Thyroid gland (tissue), 4 donors: Measurements from ENCODE around the gene LPA. TPM values are rescaled to one million over a fixed set of nuclear protein-coding genes. Genes with fewer than 3 reads are reported as not detected.

ENCODE experiments used
- DNase-seq, 2 donors: peaks; one replicate each; pipeline ENCODE4 v3.0.0-alpha.2; 2019
- H3K27ac ChIP-seq, 3 donors: fragments of 200-600 bp; sonication (generic); 1 replicate in 2 of 3; 2 replicates in 1 of 3; pipeline ENCODE4 v1.5.1; 2016 to 2019; ENCODE audit warnings: mild to moderate bottlenecking in 1 of 3, moderate library complexity in 1 of 3
- H3K27me3 ChIP-seq: fragments of 200-600 bp; sonication (generic); one replicate; pipeline ENCODE4 v1.5.1; 2019
- H3K36me3 ChIP-seq, 2 donors: fragments of 200-600 bp; sonication (generic); one replicate each; pipeline ENCODE4 v1.5.1; 2016 to 2019
- H3K4me1 ChIP-seq, 2 donors: fragments of 200-600 bp; sonication (generic); one replicate each; pipeline ENCODE4 v1.5.1; 2017 to 2019
- H3K4me3 ChIP-seq, 3 donors: fragments of 200-600 bp; sonication (generic); replicated peaks in 1 of 3; 1 replicate in 2 of 3; 2 replicates in 1 of 3; pipeline ENCODE4 v1.5.1; 2016; ENCODE audit warnings: mild to moderate bottlenecking in 1 of 3
- H3K9me3 ChIP-seq: fragments of 200-600 bp; sonication (generic); one replicate; pipeline ENCODE4 v1.5.1; 2017
- POLR2A ChIP-seq, 2 donors: fragments of 450-650 bp; IDR thresholded peaks; one replicate each; pipeline ENCODE4 v1.6.1; 2017; ENCODE audit warnings: antibody characterized with exemption in 2 of 2, mild to moderate bottlenecking in 2 of 2, moderate library complexity in 1 of 2
- WGBS, 2 donors: methylation state at CpG; one replicate each; pipeline ENCODE4 v1.1.5; 2017; 5-methylcytosine and 5-hydroxymethylcytosine counted together
- intact Hi-C: fragments of 100-400 bp; cut with DNase I; formaldehyde crosslinking; loops from one replicate; pipeline ENCODE4 v1.15.1; 2023
- total RNA-seq, 4 donors: library from RNA; depleted of rRNA; stranded (reverse); fragments of >200 nt; gene quantifications; one replicate each; pipeline ENCODE4 v1.2.3, GENCODE V29; 2016
- TF ChIP-seq, protein P1 (sequence below), 6 experiments: fragments of 200-600 bp in 3 of 6; fragments of 450-650 bp in 3 of 6; sonication (generic) in 3 of 6; IDR thresholded peaks; one replicate each; pipeline ENCODE4 v1.5.1; 2016 to 2019; ENCODE audit warnings: antibody characterized with exemption in 6 of 6, mild to moderate bottlenecking in 2 of 6, inconsistent platforms in 1 of 6, moderate library complexity in 1 of 6

LPA gene
- total RNA-seq, 4 donors from 2014 or later: 0.45 to 1.4 TPM; not detected in 2

DNA sequence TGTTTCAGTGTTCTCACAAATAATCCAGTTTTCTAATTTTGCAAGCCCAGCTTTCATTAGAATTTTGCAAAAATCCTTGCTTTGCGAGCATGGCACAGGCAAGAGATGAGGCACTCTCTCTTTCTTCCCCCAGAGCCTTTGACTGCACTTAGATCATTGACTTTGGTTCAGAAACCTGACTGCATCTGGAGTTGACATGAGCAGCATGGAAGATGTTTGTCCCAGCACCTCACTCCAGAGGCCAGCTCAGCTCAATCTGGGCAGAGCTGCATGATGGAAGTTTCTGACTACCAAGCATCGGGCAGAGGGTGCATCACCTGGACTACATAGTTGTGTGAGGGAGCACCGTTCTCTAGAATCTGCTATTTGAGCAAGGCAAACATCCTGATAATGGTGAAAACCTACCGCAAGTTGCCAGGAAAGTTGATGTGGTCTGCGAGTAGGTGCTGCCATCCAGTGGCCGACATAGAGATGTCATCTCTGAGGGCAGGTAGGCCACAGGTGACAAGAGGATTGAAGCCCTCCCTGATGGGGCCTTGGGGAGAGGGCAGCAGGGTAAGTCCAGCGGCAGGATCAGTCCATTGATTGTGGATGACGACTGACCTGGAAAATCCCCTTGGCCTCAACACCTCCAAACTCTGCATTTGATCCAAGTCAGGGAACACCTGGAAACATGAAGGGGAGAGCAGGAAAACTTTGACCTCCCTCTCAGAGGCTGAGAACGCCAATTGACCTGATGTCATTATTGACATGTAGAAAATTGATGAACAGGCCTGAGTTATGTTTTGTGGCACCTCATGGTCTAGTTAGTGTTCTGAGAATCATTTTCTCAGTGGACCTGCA is 3.8 kb upstream of the LPA start:
- no peak for TF ChIP-seq POLR2A (IDR thresholded peaks at IDR 0.05)
- TF ChIP-seq, protein P1, sequence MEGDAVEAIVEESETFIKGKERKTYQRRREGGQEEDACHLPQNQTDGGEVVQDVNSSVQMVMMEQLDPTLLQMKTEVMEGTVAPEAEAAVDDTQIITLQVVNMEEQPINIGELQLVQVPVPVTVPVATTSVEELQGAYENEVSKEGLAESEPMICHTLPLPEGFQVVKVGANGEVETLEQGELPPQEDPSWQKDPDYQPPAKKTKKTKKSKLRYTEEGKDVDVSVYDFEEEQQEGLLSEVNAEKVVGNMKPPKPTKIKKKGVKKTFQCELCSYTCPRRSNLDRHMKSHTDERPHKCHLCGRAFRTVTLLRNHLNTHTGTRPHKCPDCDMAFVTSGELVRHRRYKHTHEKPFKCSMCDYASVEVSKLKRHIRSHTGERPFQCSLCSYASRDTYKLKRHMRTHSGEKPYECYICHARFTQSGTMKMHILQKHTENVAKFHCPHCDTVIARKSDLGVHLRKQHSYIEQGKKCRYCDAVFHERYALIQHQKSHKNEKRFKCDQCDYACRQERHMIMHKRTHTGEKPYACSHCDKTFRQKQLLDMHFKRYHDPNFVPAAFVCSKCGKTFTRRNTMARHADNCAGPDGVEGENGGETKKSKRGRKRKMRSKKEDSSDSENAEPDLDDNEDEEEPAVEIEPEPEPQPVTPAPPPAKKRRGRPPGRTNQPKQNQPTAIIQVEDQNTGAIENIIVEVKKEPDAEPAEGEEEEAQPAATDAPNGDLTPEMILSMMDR (IDR thresholded peaks at IDR 0.05): peak in 1 of 6 experiments; percentile 11
- WGBS, 2 donors: 29 to 40% methylated on average over 6 to 9 of the region's 9 CpGs

GRCh38 chr6:160662842-160663241 is 1.2 kb downstream of the LPA start:
- H3K9me3 ChIP-seq: no peaks in the 10 kb centered on the region
- no peaks in the 10 kb centered on the region for H3K4me1 ChIP-seq
- DNase-seq: no peak
- TF ChIP-seq POLR2A (IDR thresholded peaks at IDR 0.05): no peak
- WGBS, 2 donors: 45 to 47% methylated on average over 2 of the region's 2 CpGs
- no peak overlapping the region for H3K27ac ChIP-seq
- H3K4me3 ChIP-seq: no peak overlapping the region
- no peaks in the 10 kb centered on the region for H3K36me3 ChIP-seq
- H3K27me3 ChIP-seq: no peaks in the 10 kb centered on the region
- intact Hi-C loops: no loop called here

More for the DNA sequence above, 3.8 kb upstream of the LPA start:
- Histone ChIP-seq H3K9me3 (no peaks in the 10 kb centered on the region), H3K27ac (no peak overlapping the region), H3K36me3 (no peaks in the 10 kb centered on the region), H3K4me3 (no peak overlapping the region), H3K27me3 (no peaks in the 10 kb centered on the region), H3K4me1 (no peaks in the 10 kb centered on the region)
- intact Hi-C loops: no loop called here
- DNase-seq: no peak

DNA sequence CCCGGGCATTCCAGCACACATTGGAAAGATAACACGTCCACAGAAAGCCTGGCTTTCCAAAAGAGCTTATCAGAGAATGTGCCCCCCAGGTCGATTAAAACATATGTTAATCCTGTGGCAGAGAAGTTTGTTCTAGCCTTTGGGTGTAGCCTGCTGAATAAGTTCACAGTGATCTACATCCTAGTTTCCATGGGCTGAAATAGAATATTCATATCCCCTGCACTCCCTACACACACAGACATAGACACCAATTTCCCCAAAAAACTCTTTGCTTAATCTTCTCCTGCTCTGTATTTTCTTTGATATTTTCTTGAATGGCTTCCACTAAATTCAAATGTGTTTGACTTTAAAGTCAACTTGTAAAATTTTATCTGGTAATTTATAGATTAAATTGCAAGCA is 1.6 kb downstream of the LPA start:
- Histone ChIP-seq H3K36me3 (no peaks in the 10 kb centered on the region), H3K4me1 (no peaks in the 10 kb centered on the region), H3K27me3 (no peaks in the 10 kb centered on the region), H3K27ac (no peak overlapping the region), H3K9me3 (no peaks in the 10 kb centered on the region), H3K4me3 (no peak overlapping the region)
- DNase-seq: no peak
- WGBS, 2 donors: 24 to 35% methylated on average over 3 of the region's 3 CpGs
- intact Hi-C loops: no loop called here
- no peak for TF ChIP-seq POLR2A (IDR thresholded peaks at IDR 0.05)
- TF ChIP-seq, protein P1 (IDR thresholded peaks at IDR 0.05): no peak

DNA sequence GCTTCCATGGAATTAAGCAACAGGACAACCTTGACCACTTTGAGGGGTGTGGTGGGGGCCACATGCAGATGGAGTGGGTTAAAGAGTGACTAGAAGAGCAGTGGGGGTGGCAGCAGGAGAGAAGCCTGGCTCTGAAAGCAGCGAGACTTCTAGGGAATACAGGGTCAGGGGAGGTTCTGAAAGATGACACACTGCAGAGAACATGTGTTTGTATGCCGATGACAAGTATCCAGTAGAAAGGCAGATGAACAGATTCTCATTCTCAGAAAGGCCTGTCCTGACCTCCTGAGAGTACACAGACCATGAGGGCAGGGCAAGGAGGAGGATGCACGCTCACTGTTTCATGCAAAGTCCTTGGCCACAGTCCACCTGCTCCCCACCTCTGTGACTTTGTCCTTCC is 2.9 kb downstream of the LPA start:
- no peak for DNase-seq
- H3K27ac ChIP-seq: no peak overlapping the region
- H3K27me3 ChIP-seq: no peaks in the 10 kb centered on the region
- TF ChIP-seq POLR2A (IDR thresholded peaks at IDR 0.05): no peak
- TF ChIP-seq, protein P1 (IDR thresholded peaks at IDR 0.05): no peak
- H3K36me3 ChIP-seq: no peaks in the 10 kb centered on the region
- WGBS, 2 donors: 74 to 81% methylated on average over 3 of the region's 3 CpGs
- intact Hi-C loops: no loop called here
- no peaks in the 10 kb centered on the region for H3K4me1 ChIP-seq
- no peak overlapping the region for H3K4me3 ChIP-seq
- no peaks in the 10 kb centered on the region for H3K9me3 ChIP-seq

GRCh38 chr6:160659562-160659961 is 4.5 kb downstream of the LPA start:
- no peak for DNase-seq
- Histone ChIP-seq H3K4me3 (no peak overlapping the region), H3K9me3 (no peaks in the 10 kb centered on the region), H3K36me3 (no peaks in the 10 kb centered on the region), H3K4me1 (no peaks in the 10 kb centered on the region), H3K27ac (no peak overlapping the region), H3K27me3 (no peaks in the 10 kb centered on the region)
- TF ChIP-seq POLR2A (IDR thresholded peaks at IDR 0.05): no peak
- TF ChIP-seq, protein P1 (IDR thresholded peaks at IDR 0.05): no peak
- intact Hi-C loops: no loop called here
- 81 to 94% methylated on average over 6 of the region's 6 CpGs for WGBS, 2 donors
